Neural crest cell (in vitro differentiated cells): ENCODE data around the gene UBXN11. TPM values are rescaled to one million over a fixed set of nuclear protein-coding genes. Genes with fewer than 3 reads are reported as not detected.
A peak's percentile ranks its signal among the peaks of the same experiment; 100 is the strongest.
"Not testable (repeated sequence)": the region's sequence is repeated elsewhere in the genome, so short reads cannot be mapped to it uniquely, and the experiment has no call there.

Experiments used
- DNase-seq: peaks from one replicate; pipeline ENCODE4 v3.0.0; 2021; ENCODE audit warnings: low read depth, mixed read lengths, low spot score
- H3K27ac Mint-ChIP-seq: one replicate; pipeline ENCODE4 v1.8.0; 2021; ENCODE audit warnings: mild to moderate bottlenecking, mixed read lengths; ENCODE audit not compliant: unreplicated experiment
- H3K27me3 Mint-ChIP-seq: 2 replicates; pipeline ENCODE4 v1.8.0; 2021; ENCODE audit warnings: low read depth, mild to moderate bottlenecking, mixed read lengths
- H3K36me3 Mint-ChIP-seq: 2 replicates; pipeline ENCODE4 v1.8.0; 2021; ENCODE audit warnings: low read depth, mild to moderate bottlenecking, mixed read lengths
- H3K4me1 Mint-ChIP-seq: 2 replicates; pipeline ENCODE4 v1.8.0; 2021; ENCODE audit warnings: mixed read lengths
- H3K4me3 Mint-ChIP-seq: one replicate; pipeline ENCODE4 v1.8.0; 2021; ENCODE audit warnings: mild to moderate bottlenecking, mixed read lengths
- H3K9me3 Mint-ChIP-seq: 2 replicates; pipeline ENCODE4 v1.8.0; 2021; ENCODE audit warnings: mixed read lengths
- CTCF ChIP-seq: fragments of 200-600 bp; sonication (generic); conservative IDR thresholded peaks from 2 replicates; pipeline ENCODE4 v1.5.0; 2021; ENCODE audit warnings: antibody characterized with exemption, mild to moderate bottlenecking
- total RNA-seq: library from RNA; stranded (reverse); gene quantifications from 2 replicates; pipeline ENCODE4 v1.2.1, GENCODE V29; 2021

The UBXN11 gene
- total RNA-seq, 1 donor from 2014 or later, result 35.5 TPM

- H3K4me1 Mint-ChIP-seq, result peaks cover 21% of the 10 kb centered on the region
- H3K27me3 Mint-ChIP-seq, result peaks cover 16% of the 10 kb centered on the region
- no peak for DNase-seq
- no peaks in the 10 kb centered on the region for H3K9me3 Mint-ChIP-seq
- no peaks in the 10 kb centered on the region for H3K36me3 Mint-ChIP-seq
- TF ChIP-seq CTCF, result no peak
- H3K27ac Mint-ChIP-seq, result no peak overlapping the region
- peak overlapping the region; percentile 87 for H3K4me3 Mint-ChIP-seq
These were observed 29.5 kb upstream of the UBXN11 start for GRCh38 chr1:26335774-26336476.

GRCh38 chr1:26333312-26333711 is 26.9 kb upstream of the UBXN11 start:
- peaks cover 16% of the 10 kb centered on the region for H3K27me3 Mint-ChIP-seq
- not testable (repeated sequence) for H3K27ac Mint-ChIP-seq, DNase-seq, H3K36me3 Mint-ChIP-seq, H3K9me3 Mint-ChIP-seq
- H3K4me3 Mint-ChIP-seq, result peak overlapping the region; percentile 53
- H3K4me1 Mint-ChIP-seq, result peaks cover 16% of the 10 kb centered on the region

GRCh38 chr1:26330276-26330675 is 23.8 kb upstream of the UBXN11 start:
- H3K9me3 Mint-ChIP-seq, result no peaks in the 10 kb centered on the region
- no peak overlapping the region for H3K4me3 Mint-ChIP-seq
- H3K4me1 Mint-ChIP-seq, result peaks cover 4% of the 10 kb centered on the region
- no peak overlapping the region for H3K27ac Mint-ChIP-seq
- H3K27me3 Mint-ChIP-seq, result peaks cover 7% of the 10 kb centered on the region
- TF ChIP-seq CTCF, result no peak
- H3K36me3 Mint-ChIP-seq, result no peaks in the 10 kb centered on the region
- DNase-seq, result no peak

GRCh38 chr1:26329380-26329779 is 22.9 kb upstream of the UBXN11 start:
- H3K36me3 Mint-ChIP-seq, H3K4me1 Mint-ChIP-seq, DNase-seq, H3K27me3 Mint-ChIP-seq, H3K9me3 Mint-ChIP-seq, H3K4me3 Mint-ChIP-seq, H3K27ac Mint-ChIP-seq: not testable (repeated sequence)

GRCh38 chr1:26328597-26328996 is 22.2 kb upstream of the UBXN11 start:
- H3K4me3 Mint-ChIP-seq, result no peak overlapping the region
- H3K9me3 Mint-ChIP-seq, result no peaks in the 10 kb centered on the region
- no peaks in the 10 kb centered on the region for H3K27me3 Mint-ChIP-seq
- H3K27ac Mint-ChIP-seq, result peak overlapping the region; percentile 27
- DNase-seq, result no peak
- H3K4me1 Mint-ChIP-seq, result no peaks in the 10 kb centered on the region
- no peak for TF ChIP-seq CTCF
- no peaks in the 10 kb centered on the region for H3K36me3 Mint-ChIP-seq

GRCh38 chr1:26327956-26328362 is 21.5 kb upstream of the UBXN11 start:
- no peaks in the 10 kb centered on the region for H3K4me1 Mint-ChIP-seq
- H3K4me3 Mint-ChIP-seq, result no peak overlapping the region
- no peaks in the 10 kb centered on the region for H3K27me3 Mint-ChIP-seq
- no peaks in the 10 kb centered on the region for H3K9me3 Mint-ChIP-seq
- no peaks in the 10 kb centered on the region for H3K36me3 Mint-ChIP-seq
- DNase-seq, result no peak
- peak overlapping the region; percentile 50 for H3K27ac Mint-ChIP-seq
- TF ChIP-seq CTCF, result no peak
